COR-L47 (cell line): Measurements from ENCODE around the gene UCP3.
"Not testable (repeated sequence)": the region's sequence is repeated elsewhere in the genome, so short reads cannot be mapped to it uniquely, and the experiment has no call there.

Experiments used
- DNase-seq: peaks from one replicate; lab custom pipeline; 2025; lab: John Stamatoyannopoulos, UW

The UCP3 gene

DNA sequence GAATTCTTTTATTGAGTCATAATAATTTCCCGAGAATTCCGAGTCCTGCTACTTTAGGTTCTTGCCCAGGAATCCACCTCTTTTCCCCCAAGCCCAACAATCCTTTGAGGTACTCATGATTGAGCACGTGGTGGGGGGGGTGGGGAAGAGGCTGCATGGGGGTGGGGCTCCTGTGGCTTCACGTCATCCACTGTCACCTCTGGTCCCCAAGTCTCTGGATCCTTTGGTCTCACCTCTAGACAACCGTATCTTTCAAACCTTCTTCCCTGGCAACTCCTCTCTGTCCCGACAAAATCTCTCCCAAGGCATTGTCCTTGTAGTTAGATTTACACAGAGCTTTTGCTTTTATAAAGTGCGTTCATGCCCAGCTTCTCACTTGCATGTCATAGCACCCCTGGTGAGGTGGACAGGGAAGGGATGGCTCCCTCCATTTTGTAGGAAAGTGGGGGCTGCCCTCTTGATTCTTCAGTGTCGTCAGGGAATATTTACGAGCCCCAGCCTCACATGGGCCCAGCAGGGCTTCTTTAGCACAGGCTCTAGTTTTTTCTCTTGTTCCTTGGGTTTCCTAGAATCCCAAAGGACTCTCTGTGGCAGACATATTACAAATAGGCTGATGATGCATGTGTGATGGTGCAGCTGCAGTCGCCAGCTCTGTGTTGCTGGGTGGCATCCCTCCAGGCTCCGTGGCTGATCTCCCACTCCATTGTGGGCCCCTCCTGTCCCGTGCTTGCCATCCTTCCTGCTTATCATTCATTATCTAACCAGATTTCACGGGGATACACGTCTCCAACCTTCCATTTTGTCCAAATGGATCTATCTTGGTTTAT lies 8.4 kb downstream of the UCP3 start:
- no peak for DNase-seq

DNA sequence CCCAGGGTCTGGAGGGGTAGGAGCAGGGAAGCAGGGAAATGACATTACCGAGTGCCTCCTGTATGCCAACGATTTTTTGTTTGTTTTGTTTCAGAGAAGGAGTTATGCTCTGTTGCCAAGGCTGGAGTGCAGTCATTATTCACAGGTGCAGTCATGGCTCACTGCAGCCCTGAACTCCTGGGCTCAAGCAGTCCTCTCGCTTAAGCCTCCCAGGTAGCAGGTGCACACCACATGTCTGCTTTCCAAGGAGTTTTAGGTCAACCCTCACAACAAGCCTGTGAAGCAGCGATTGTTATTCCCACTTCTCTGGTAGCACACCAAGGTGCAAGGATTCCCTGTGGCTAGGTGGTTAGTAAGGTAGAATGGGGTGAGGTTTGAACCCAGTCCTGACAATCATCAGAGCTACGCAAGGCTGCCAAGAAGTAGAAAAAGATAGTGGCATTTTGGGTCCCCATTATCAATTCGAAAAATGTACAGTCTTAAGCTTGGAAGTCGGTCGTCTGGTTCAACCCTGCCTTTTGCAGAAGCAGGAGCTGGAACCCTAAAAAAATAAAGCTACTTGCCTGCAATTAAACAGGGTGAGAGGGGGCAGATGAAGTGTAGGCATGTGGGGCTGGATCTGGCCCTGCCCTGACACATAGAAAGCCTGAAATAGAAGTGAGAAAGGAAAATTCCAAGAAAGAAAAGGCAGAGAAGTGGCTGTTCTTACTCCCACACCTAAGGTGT lies 9.1 kb downstream of the UCP3 start:
- no peak for DNase-seq

DNA sequence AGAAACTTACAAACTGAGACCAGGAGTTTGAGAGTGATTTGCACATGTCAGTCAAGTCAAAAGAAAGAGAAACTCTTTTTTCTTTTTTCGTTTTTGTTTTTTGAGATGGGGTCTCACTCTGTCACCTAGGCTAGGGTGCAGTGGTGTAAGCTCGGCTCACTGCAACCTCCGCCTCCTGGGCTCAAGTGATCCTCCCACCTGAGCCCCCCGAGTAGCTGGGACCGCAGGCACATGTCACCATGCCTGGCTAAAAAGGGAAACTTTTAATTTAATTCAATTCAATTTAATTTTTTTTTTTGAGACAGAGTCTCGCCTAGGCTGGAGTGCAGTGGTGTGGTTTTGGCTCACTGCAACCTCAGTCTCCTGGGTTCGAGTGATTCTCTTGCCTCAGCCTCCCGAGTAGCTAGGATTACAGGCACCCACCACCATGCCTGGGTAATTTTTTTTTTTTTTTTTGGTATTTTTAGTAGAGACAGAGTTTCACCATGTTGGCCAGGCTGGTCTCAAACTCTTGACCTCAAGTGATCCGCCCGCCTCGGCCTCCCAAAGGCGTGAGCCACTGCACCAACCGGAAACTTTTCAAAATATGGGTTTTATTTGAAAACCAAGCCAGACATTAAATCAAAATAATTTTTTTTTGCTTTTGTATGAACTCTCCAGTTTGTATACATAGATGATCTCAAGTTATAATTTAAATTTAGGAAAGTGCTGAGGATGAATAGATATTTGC lies 9.9 kb downstream of the UCP3 start:
- DNase-seq = no peak

DNA sequence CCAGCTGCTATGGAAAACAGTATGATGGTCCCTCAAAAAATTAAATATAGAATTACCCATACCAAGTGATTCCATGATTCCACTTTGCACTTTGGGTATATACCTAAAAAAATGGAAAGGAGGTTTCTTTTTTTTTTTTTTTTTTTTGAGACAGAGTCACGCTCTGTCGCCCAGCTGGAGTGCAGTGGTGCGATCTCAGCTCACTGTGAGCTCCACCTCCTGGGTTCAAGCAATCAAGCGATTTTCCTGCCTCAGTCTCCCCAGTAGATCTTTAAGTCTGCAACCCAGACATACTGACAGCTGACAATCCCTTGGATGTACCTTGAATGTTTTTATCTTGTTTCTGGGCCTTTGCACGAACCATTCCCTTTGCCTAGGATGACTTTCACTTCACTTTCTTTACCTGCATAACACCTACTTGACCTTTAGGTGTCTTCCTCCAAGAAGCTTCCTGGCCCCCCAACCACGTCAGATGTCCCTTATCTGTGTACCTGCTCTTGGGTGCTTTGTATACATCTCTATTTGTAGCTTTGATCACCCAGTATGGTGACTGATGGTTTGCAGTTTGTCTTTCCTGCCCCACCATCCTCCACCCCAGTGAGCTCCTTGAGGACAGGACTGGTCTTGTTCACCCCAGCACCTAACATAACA lies 11.6 kb downstream of the UCP3 start:
- no peak for DNase-seq

DNA sequence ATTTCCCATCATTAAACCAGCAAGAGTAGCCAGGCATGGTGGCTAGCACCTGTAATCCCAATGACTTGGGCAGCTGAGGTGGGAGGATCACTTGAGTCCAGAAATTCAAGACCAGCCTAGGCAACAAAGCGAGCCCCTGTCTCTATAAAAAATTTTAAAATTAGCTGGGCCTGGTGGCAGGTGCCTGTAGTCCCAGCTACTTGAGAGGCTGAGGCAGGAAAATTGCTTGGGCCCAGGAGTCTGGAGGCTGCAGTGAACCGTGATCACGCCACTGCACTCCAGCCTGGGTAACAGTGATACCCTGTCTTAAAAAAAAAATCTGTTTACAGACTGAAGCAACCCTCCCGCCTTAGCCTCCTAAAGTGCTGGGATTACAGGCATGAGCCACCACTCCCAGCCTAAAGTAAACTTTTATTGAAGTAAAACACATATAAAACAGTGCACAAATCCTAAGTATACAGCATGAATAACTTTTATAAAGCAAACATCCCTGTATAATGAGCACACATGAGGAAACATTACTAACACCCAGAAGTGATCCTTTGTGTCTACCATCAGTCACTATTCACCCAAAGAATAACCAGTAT lies 12.6 kb downstream of the UCP3 start:
- no peak for DNase-seq

DNA sequence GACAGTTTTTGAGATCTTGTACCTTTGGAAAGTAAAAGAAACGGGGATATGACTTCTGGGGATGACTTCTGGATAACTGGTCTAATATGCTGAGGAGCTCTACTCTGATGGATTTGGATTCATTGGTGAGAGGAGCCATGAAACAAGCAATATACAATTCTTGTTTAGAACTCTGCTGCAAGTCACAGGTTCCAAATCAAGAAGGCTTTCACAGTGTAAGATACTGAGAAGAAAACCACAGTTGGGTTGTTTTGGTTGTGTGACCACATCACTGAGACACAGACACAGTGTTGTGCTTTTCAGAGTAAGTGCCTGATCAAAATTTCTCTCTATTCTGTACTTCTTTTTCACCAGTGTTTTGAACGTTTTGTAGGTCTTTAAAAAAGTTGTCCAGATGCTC lies 13.2 kb downstream of the UCP3 start:
- no peak for DNase-seq

DNA sequence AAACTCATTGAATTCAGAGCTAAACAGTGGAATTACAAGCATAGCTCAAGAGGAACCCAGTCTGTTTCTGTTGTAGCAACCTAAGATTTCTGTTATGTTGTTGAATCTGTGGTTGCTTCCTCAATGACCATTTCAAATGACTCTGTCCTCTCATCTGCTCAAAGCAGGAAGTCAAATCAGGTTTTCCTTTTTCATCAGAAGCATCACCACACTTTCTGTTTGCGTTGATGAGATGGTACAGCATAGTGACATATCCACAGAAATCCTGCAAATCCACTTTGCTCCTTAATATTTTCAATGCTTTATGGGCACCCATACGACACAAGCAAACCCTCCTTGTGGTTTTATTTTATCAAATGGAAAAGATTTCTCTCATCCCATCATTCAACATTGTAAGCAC lies 13.6 kb downstream of the UCP3 start:
- DNase-seq = no peak

DNA sequence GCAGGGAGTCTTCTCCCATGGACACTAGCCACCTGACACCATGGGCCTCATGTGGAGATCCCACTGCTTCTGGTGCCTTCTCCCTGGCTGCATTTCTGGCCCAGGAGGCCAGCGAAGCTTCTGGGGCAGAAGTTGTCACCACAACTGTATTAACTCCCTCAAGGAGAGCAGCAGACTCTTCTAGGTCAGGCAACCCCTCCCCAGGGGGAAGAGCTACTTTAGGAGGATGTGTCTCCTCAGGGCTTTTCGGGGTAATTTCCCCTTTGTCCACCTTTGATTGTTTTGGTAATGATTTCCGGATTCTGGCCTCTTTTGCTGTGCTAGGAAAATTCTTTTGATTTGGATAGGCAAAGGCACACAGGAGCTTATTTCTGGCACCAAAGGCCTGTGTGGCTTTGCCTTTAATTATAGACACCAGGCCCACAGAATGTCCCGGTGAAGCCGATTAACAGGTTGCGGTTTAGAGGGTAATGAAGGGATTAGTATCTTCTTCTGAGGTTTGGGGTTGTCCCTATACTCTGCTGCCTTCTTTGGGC lies 17.3 kb downstream of the UCP3 start:
- DNase-seq = no peak

DNA sequence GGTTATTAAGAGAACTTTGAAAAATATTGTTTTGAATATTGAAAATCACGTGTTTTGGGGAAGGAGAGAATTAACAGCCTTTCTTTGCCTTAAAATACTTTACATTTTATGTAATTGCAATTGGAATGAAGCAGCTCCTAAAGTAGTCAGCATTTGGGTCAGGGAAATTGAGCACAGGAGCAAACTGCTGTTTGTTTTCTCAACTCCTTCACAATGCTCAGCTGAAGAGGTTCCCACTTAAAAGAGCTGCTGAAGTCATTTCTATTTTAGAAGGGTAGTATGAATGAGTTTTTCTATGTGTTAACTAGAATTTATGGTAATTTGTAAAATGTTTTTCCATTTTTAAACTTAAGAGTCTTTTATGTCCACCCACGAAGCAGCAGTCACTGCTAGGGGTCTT lies 18.2 kb downstream of the UCP3 start:
- DNase-seq = no peak

DNA sequence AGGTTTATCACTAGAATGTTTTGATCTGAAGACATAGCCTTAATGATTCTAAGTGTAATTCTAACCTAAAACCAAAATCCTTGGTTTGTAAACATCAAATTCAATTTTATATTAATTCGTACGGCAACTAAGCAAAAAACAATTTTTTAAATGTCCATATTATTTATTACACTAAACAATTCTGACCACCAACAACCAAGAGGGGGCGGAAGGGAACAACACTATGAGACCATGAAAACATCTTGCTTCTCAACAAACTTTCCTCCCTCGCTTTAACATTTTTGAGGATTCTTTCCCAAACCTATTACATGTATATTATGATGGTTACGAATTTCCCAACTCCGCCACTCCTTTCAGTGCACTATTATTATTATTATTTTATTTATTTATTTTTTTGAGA lies 19.7 kb downstream of the UCP3 start:
- no peak for DNase-seq

DNA sequence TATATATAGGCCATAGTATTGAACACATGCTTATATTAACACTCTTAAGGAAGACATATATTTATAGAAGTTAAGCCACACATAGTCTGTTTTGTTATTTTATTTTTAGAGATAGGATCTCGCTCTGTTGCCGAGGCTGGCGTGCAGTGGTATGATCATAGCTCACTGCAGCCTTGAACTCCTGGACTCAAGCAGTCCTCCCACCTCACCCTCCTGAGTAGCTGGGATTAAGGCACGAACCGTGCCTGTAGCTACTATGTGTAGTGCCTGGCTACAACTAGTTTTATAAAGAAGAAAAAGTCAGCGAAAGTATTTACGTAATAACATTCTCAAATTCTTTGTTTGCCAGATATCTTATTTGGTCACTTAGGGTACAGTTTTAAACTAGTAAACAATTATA lies 20.7 kb downstream of the UCP3 start:
- DNase-seq = no peak

DNA sequence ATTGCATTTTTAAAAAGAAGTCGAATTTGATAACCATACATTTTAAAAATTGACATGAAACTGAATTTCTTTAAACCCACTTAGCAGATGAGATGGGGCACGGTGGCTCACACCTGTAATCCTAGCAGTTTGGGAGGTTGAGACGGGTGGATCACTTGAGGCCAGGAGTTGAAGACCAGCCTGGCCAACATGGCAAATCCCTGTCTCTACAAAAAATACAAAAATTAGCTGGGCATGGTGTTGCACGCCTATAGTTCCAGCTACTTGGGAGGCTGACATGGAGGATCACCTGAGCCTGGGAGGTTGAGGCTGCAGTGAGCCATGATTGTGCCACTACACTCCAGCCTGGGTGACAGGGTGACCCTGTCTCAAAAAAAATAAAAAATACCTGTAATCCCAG lies 23.2 kb downstream of the UCP3 start:
- not testable (repeated sequence) for DNase-seq

DNA sequence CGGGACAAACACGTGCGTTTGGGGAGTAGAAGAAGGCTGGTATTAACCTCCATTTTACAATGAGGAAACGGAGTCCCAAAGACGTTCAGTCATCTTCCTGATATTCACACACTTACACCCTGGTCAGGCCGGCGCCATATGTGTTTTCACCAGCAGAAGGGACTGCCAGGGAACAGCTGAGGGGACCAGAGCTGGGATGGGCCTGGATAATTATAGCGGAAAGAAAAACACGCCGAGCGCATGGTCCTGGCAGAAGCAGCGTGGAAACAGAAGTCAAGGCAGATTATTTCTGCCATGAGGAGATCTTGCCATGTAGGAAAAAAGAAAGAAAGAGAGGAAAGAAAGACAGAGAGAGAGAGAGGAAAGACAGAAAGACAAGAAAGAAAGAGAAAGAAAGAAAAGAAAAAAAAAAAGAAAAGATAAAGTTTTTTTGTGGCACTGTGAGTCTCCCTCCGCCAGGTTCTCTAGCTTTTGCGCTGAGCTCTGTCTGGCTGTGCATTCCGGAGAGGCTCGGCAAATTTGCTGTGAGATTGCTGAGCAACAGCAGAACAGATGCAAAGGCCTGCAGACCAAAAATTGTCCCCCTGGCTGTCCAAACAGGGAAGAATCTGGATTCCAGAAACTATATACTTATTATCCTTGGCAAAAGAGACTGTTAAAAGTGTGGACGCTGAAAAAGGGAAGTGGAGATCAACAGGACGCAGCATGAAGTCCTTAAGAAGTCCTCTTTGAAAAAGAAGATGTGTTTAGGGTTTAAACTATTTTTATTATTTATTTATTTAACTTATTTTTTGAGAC lies 24.9 kb downstream of the UCP3 start:
- no peak for DNase-seq

DNA sequence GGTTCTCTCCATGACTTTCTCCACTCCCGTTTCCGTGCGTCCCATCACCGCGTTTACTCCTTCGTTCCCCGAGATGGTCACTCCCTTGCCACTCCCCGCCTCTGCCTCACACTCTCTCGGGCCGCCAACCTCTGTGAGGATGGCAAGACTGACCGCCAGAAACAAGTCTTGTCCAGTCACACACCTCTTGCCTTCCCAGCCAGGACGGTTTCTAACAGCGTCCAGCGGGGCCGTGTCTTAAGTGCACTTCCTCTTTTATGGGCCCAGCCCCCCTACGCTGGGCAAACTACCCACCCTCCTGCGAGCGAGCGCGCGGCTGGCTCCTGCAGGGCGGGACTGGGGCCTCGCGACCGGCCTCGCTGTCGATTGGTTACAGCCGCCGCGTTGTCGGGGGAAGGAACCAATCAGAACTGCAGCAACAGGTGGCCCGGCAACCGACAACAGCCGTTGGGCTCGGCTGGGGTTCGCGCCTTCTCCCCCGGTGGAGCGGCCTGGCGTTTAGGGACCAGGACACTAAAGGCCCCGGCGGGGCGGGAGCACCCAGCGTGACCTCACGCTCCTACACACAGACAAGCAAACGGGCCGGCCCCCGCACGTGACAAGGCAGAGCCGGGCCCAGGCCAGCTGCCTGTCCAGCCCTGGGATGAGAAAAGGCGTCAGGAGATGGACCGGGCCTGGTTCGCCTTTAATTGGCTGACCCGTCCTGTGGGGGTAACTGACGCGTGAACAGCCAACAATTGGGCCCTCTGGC lies 25.7 kb downstream of the UCP3 start:
- peak; percentile 98 for DNase-seq

DNA sequence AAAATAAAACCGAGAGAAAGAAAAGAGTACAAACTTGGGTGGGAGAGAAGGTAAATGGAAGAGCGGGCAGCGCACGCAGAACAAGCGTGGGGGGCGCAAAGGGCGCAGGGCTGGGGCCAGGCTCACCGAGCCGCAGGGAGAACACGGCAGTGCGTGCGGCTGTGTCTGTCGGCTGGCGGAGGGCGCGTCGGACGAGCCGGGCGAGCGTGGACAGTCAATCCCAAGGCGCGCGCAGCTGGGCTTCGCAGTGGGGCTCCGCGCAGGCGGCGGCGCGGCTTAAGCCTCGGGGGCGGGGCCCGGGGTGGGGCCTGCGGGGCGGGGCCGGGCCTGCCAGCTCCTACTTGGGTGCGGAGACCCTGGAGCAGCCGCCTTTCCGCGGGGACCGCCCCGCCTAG lies 26.3 kb downstream of the UCP3 start, which contains the start of gene UCP2:
Gene UCP2, minus strand, starts transcription at position 249 of the 395 bp plus-strand sequence. CDS start 4,465 bp downstream, outside the sequence.
- peak; percentile 92 for DNase-seq

DNA sequence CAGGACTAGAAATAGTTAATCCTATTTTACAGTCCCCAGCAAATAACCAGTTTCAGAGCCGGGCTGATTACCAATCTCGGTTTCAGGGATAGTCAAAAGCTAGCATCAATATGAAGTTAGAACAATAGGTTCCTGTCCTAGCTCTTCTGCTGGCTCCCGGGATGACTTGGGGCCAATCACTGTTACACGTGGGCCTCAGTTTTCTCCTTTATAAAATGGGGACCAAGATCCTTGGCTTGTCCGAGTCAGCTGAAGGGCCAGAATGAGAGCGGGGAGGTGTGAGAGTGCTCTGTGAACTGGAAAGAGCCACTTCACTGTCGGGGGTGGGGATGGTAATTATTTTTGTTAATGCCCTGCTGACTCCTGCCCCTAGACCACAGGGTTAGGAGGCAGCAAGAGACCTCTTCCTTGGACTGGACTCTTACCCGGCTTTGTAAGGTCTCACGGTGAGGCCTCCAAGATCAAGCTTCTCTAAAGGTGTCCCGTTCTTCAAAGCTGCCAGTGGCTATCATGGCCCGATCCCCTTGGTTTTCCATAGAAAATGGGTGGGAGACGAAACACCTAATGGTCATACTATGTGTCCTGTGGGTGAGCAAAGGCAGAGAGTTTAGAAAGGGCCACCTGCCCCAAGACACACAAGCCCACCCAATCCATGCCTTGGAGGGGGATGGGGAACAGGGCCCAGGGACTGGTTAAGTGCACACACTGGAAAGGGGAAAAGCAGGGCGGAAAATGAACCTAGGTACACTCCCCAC lies 27.7 kb downstream of the UCP3 start:
- no peak for DNase-seq

DNA sequence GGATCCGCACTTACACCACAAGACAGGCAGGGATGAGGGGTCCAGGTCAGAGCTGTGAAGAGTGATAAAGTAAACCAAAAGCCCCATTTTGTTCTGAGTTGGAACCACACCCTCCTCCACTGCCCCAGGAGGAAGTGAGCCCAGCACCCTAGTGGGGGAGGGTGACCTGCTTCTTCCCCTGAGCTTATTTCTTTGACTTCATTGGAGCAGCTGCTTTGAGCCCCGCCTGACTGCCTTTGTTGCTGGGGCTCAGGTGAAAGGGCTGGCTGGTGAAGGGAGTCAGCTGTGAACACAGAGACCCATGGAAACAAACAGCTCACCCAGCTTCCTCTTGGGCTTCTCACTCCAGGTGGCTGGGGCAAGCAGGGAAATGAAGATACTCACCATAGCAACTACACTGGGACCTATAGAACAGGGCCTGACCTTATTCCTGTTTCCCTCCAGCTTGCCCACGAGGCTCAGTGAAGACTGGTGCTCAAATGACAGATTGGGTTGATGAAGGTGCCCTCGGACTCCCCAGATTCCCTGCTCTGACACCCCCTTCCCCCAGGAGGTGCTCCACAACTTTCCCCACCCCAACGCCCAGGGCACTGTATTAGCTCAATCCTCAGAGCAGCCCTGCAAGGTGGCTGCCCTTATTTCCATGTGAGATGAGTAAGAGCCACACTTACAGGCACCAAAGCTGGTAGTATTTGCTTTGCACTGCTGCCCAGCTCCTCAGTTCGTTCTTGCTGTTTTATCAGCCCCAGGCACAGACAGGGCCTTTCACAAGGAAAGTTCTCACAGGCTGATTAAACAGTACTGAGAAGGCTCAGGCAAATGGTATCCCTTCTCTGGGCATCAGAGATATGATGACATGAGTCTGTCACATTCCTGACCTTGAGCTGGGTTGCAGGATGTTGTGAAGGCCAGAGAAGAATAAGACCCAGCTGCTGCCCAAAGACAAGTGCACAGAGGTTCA lies 28.6 kb downstream of the UCP3 start:
- DNase-seq = peak; percentile 76

DNA sequence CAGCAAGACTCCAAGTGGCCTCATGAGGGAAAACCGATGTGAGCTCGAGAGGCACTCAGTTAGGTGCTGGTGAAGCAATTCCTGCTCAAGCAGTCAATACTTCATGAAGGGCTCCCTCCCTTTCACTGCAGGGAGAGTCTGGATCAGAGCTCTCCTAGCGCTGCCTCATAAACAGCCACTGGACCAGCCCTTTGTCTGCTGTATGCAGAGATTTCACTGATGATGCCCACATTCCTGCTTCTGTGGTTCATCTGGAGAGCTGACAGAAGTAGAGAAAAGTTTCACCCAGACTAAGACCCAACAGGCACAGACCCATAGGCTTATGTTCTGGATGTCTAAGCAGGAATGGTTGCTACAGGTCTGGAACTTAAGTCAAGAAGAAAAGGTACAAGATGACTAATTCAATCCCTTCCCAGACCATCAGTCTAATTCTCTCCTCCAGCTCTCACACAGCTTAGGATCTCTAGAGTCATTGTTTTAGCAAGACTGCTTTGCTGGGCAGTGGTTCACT lies 30.3 kb downstream of the UCP3 start:
- DNase-seq = no peak
